GM21423 (cell line): ENCODE results near the gene CASS4.
A peak's percentile ranks its signal among the peaks of the same experiment; 100 is the strongest.
"Not testable (repeated sequence)": the region's sequence is repeated elsewhere in the genome, so short reads cannot be mapped to it uniquely, and the experiment has no call there.

Experiments
- ATAC-seq: cut with Tn5 transposase; IDR thresholded peaks from one replicate; pipeline ENCODE4 v1.9.1; 2021; ENCODE audit warnings: mild to moderate bottlenecking, moderate library complexity; ENCODE audit not compliant: unreplicated experiment

The CASS4 gene, protein sequence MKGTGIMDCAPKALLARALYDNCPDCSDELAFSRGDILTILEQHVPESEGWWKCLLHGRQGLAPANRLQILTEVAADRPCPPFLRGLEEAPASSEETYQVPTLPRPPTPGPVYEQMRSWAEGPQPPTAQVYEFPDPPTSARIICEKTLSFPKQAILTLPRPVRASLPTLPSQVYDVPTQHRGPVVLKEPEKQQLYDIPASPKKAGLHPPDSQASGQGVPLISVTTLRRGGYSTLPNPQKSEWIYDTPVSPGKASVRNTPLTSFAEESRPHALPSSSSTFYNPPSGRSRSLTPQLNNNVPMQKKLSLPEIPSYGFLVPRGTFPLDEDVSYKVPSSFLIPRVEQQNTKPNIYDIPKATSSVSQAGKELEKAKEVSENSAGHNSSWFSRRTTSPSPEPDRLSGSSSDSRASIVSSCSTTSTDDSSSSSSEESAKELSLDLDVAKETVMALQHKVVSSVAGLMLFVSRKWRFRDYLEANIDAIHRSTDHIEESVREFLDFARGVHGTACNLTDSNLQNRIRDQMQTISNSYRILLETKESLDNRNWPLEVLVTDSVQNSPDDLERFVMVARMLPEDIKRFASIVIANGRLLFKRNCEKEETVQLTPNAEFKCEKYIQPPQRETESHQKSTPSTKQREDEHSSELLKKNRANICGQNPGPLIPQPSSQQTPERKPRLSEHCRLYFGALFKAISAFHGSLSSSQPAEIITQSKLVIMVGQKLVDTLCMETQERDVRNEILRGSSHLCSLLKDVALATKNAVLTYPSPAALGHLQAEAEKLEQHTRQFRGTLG

DNA sequence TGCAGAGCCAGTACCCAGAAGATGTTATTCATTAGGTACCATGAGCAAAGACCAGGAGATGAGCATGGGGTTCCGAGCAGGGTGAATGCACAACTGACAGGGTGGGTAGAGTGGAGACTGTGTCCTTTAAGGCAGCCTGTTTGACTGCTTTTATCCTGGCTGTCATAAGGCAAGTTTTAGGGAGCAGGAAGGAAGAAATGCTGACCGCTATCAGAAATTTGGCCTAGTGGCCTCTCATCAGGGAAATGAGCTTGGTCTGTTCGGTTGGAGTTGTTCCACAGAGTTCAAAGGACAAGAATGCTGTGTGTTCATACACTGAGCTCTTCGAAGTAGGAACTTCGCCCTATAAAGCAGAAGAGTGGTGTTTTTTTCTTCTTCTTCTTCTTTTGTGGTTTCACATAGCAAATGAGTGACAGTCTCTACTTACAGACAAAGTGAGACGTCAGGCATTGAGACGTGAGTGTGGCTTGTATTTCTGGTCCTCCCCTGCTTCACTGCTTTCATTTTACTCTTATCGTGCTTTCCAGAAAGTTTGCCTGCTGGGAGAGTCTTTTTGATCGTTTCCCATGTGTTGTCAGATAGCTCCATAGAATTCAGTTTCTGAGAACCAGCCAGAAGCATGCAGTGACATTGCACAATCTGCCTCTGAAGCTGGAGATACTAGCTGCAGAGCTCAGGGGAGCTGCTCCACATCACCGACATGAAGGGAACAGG lies at the start of gene CASS4:
Gene CASS4, plus strand, starts transcription at position 502 of the 714 bp plus-strand sequence. Its CDS starts 199 bp downstream, at position 701.
- ATAC-seq: peak; percentile 84

DNA sequence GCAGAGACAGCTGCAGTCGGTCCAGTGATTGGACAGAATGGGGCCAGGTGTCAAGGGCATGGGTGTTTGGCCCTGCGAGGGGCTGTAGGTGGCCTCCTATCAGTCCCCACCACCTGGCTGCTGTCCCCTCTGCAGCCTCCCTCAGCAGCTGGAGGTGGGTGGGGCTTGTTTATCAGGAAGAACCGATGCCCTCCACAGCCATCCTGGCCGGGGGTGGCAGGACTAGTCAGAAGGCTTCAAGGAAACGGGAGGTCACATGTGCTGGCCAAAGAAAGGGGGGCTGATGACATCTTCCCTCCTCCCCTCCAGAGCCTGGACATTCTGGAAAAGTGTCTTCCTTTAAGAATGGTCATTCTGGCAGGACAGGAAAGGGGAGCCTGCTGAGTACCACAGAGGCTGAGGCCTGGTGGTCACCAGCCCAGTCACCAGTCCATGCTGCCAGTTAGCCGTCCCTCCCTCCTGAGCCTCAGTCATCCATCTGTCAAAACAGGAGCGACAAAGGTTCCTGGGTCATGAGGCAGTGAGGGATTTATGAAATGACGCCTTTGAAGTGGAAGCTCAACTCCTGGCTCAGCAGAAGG lies 49.1 kb upstream of the CASS4 start:
- no peak for ATAC-seq

DNA sequence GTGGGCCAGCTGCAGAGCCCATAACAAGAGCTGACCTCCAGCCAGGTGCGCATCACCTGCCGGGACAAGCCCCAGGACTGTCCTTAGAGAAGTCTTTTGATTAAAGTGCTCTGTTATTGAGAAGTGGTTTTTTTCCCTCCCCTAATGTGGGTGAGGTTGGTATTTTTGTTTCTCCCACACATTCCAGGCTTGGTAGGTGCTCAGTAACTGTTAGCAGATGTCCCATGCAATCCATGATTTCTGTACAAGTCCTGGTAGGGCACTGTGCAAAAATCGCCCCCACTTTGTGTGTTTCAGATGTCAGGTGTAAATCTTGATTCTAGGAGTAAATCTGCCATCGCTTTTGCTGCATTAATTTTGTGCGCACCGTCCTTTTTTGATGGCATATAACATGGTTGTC lies 48.6 kb upstream of the CASS4 start:
- ATAC-seq: no peak

DNA sequence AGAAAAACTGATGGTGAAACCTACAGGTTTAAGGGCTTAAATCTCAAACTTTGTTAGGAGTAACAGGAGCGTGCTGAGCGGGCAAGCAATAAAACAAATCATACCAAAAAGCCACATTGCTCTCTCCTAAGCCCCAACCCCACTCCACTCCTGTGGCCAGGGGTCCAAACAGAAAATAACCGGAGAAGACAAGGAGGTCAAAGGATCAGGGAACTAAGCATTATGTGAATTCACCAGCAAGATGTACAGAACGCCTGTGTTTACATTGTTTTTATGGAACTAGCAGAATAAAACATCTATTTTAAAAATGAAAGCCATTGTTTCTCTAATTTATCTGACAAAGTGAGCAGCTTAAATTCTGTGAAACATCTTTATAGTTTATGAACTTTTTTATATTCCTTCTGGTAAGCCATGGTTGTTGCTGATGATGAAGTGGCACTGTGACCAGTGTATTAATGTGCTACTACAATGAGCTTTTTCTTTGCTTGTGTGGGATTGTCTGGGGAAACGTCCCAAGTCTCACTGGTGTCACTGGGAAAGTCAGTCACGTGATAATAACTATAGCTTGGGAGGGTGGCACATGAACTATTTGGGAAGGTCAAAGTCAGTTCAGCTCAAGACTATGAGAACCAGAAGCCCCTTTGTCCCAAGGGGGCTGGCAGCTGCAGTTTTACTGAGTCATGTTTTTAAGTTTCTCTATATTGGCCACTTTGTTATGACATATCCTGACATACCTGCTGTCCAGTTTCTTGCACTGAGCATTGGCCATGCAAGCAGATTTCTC lies 43.5 kb upstream of the CASS4 start:
- no peak for ATAC-seq

DNA sequence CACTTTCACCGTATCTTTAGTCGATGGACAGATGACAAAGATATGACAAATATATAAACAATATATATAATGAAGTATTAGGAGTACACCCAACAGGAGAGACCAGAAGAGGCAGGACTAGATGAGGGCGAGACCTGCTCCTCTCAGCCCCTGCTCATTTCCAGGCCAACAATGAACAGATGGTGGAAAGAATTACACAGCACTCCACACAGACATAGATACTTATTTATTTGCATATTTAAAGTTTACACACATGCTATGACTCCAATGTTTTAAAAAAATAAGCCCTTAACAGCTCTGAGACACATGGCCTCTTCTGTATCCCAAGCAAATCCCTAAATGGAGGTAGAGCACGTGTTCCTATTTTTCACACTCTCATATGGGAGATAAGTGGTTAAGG lies 42.9 kb upstream of the CASS4 start:
- ATAC-seq: no peak

DNA sequence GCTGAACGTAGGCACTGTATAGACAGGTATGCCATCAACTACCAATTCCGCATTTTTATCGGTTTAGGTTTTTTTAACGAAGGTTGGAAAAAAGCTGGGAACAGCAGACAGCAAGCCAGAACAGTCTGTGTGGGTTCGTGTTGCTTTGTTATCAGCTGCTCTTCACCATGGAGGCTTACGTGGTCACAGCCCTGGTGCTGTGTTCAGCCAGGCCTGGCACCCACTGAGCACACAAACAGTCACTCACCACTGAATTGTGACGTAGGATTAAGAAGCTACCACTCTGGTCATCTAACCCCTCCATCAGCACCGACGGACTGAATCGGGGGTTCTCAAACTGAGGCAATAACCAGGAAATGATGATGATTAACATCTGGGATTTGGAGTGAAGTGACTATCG lies 40.1 kb upstream of the CASS4 start:
- ATAC-seq: no peak

DNA sequence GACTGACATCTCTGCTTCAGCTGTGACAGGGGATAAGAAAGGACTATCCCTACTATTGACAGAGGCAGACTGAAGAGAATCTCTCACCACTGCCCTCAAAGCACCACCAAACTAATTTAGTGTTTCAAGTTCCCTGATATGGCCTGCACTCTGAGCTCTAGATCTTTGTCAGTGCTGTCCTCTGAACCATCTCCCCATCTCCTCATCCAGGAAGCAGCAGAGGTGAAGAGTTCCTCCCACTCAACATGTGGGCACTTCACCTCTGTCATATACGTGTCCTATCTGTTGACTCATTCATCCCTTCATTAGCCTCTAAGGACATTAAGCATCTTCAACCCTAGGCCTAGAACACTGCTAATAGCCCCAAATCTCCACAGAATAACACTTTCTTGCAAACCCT lies 39.2 kb upstream of the CASS4 start:
- ATAC-seq: no peak

DNA sequence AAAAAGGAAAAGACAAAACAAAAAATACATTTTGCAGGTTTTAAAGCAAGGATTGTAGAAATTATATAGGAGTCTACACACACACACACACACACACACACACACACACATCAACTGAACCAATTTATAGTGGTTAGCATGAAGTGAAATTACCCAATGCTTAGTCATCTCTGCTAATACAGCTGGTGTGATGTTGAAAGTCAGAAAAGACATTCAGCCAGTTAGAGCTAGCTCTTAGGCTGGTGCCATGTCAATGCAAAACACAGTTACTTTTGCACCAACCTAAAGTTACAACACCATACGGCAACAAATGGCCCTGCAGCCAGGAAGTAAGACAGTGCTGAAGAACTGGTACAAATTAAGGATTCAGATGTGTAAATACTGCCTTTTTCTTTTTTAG lies 38.1 kb upstream of the CASS4 start:
- ATAC-seq: peak; percentile 62

DNA sequence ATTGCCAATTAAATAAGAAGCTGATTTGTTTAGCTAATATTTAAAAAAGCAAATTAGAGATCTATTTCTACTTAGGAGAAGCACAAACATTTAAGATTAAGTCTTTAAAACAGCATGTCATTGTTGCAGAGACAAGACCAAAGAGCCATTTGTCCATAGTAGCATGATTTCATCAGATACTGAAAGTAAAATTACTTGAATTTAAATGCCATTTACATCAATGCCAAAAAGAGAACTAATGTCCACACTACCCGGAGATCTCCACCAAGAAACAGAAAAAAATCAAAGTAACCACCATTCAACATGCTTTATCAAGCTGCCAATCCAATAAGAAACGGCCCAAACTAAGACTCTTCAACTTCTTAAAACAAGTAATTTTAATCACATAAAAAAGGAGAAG lies 35.7 kb upstream of the CASS4 start:
- no peak for ATAC-seq

DNA sequence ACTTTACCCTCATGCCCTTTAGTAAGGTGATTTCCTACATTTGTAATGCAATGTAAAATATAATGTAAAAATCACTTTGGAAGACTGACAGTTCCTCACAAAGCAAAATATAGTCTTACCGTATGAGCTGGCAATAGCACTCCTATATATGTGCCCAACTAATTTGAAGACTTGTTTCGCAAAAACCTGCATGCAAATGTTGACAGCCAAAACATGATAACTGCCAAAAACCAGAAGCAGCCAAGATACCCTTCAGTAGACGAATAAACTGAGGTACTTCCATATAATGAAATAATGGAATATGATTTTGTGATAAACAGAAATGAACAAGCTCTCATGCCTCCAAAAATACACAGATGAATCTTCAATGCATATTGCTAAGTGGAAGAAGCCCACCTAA lies 33.7 kb upstream of the CASS4 start:
- no peak for ATAC-seq

DNA sequence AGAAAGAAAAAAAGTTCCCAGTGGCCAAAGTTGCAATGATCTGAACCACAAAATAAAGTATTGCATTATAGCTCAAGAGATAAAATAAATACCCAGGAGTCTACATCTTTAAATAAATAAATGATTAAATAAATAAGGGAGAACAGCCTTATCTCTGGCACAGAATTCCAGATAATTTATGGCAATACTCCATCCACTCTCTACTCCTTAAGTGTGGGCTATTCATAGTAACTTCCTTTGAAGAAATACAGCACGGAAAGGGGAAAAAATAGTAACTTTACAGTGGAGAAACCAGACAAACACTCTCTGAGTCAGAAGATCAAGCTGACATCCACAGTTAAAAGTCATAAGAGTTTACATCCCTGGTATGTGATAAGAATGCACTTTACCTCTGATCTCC lies 31.7 kb upstream of the CASS4 start:
- no peak for ATAC-seq

DNA sequence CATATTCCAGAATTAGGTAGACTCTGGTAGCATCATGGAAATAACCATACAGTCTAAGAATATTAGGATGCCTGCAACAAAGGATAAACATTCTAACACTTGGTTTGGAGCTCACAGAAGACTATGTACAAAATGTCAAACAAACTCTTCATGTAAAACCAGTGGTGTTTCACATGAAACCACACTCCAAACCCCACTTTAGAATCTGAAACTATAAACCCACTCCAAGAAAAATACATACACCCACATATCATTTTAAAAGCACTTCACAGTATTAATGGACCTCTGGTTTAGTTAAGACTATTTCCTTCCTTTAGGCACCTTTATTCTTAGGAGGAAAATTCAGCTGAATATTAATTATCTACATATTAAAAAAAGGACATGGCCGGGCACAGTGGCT lies 30.6 kb upstream of the CASS4 start:
- no peak for ATAC-seq

DNA sequence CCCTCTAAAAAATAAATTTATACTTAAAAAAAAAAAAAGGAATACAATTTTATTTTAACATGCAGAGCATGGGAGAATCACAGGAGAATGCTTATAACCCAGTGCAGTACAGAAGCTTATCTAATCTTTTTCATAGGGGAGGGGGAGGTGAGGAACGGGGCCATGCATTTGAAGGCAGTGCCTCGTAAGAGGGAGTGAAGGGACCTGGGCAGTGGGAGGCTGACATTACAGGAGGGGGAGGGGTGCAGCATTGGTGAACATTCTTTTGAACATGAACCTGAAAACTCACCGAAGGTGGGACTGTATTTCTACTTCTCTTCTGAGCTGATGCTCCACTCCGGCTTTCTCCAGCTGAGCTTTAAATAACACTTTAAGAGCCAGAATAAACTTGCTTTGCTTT lies 29.4 kb upstream of the CASS4 start:
- no peak for ATAC-seq

DNA sequence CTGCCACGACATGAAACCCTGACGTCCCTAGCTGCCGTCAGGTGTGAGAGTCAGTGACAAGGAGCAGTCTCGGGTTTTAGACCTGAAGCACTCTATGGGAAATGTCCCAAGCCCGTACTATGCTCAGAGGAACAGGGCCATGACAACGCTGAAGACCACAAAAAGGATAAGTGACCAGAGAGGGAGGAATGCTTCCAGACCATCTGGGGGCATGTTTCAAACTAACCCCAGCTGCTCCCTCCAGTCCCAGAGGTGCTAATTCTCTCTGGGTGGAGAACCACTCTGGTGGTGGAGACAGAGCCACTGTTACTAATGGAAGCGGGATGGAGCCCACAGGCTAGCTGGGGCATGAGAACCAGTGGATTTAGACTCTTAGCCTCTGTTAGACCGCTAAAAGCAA lies 28.7 kb upstream of the CASS4 start:
- no peak for ATAC-seq

DNA sequence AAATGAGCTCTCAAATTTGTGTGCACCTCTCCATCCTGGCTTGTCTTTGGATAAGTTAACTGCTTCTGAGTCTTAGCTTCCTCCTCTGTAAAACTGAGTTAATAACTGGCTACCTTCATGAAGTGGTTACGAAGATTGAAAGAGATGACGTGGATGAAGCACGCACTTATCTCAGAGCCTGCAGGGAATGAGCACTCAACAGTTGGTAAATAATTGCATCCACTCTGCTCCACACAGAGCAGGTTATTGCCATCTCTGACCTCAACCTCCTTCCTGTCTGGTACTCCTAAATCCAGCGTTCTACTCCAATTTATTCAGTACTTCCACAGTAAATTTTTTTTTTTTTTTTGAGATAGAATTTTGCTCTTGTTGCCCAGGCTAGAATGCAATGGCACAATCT lies 26.9 kb upstream of the CASS4 start:
- no peak for ATAC-seq

DNA sequence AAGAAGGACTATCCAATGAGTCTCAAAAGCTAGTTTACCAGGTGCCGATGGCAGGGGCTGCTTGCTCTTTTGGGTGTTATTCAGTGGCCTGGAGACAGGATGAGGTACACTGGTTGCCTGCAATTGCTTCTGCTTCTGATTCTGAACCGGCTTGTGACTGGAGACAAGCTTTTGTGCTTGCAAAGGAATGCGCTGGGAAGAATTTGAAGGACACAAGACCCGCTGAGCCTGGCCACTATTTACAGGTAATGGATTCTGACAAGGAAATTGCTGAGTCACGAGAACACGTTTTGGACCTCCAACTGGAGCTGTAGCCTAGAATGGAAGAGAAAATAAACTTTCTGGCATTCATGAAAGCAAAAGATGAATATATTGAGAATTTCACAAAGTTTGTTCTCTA lies 25.8 kb upstream of the CASS4 start:
- ATAC-seq: no peak

DNA sequence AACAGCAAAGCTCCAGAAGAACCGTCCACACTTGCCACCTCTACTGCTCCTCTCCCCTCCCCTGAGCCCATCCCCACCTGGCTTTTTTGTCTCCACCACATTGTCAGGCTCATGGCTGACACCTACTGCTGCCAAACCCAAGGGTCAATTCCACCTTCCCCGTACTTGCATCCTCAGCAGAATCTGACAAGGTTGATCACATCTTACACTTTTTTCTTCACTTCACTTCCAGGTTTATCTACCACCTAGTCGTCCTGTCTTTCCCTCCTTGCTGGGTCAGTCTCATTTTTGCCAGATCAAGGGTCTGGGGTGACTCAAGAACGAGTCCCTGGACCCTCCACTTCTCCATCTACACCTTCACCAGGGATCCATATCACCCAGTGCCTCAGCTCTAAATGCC lies 23.2 kb upstream of the CASS4 start:
- no peak for ATAC-seq

DNA sequence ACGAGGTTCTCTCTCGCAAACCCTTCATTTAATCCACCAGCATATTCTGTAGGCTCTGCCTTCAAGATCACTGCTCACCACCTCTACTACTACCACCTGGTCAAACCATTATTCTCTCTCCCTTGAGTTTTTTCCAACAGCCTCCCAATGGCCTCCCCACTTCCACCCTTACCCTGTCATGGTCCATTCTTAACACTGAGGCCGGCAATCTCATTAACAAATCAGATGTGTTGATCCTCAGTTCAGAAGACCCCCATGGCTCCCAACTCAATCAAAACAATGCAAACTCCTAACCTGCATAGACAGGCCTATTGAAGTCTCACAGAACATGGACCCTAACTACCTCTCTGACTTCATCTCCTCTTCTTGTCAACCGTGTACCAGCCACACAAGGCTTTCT lies 22.3 kb upstream of the CASS4 start:
- ATAC-seq: no peak

DNA sequence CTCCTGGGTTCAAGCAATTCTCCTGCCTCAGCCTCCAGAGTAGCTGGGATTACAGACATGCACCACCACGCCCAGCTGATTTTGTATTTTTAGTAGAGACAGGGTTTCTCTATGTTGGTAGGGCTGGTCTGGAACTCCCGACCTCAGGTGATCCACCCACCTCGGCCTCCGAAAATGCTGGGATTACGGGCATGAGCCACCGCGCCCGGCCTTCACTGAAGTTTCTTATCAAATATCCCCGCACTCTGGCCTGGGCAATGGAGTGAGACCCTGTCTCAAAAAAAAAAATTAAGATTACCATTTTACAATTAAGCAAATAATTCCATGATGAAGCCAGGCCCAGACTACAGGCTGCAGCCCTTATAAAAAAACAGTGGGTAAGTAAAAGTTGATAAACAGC lies 21.7 kb upstream of the CASS4 start:
- not testable (repeated sequence) for ATAC-seq

DNA sequence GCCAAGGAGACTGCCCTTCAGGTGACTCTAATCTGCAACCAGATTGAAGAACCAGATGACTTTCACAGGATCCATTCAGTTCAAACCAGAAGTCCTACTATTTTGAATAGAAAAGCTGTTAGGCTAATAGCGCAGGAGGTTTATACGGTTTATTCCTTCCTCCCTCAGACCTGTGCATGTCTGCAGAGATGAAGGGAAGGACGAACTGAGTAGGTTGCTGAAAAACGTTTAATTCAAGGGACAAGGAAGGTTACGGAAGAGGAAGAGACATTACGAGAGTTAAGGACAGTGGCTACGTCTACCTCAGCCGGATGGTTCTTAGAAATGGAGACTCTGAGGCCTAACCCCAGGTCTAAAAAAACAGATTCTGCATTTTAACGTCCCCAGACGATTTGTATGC lies 21.0 kb upstream of the CASS4 start:
- ATAC-seq: no peak
